ENCODE measurements around the gene DGKQ.
"Not testable (repeated sequence)": the region's sequence is repeated elsewhere in the genome, so short reads cannot be mapped to it uniquely, and the experiment has no call there.

Gene DGKQ

GRCh38 chr4:919004-919680 is 54.2 kb downstream of the DGKQ start:
- DNase-seq, result not testable (repeated sequence)

- DNase-seq, result not testable (repeated sequence)
These were observed 54.8 kb downstream of the DGKQ start for GRCh38 chr4:918591-918990.

GRCh38 chr4:917992-918391 is 55.4 kb downstream of the DGKQ start:
- DNase-seq, result no peak

GRCh38 chr4:917466-917865 is 55.9 kb downstream of the DGKQ start:
- no peak for DNase-seq

- no peak for DNase-seq
These were observed 57.8 kb downstream of the DGKQ start for GRCh38 chr4:915595-915994.

GRCh38 chr4:915041-915474 is 58.3 kb downstream of the DGKQ start:
- DNase-seq, result no peak

- no peak for DNase-seq
These were observed 58.8 kb downstream of the DGKQ start for GRCh38 chr4:914531-914930.

GRCh38 chr4:913280-913618 is 60.1 kb downstream of the DGKQ start:
- DNase-seq, result no peak

- no peak for DNase-seq
These were observed 60.7 kb downstream of the DGKQ start for GRCh38 chr4:912548-913279.

- DNase-seq, result no peak
These were observed 61.4 kb downstream of the DGKQ start for GRCh38 chr4:911871-912490.

GRCh38 chr4:911221-911751 is 62.1 kb downstream of the DGKQ start:
- no peak for DNase-seq

- no peak for DNase-seq
These were observed 62.8 kb downstream of the DGKQ start for GRCh38 chr4:910366-911091.

- DNase-seq, result no peak
These were observed 63.5 kb downstream of the DGKQ start for GRCh38 chr4:909821-910220.

- DNase-seq, result no peak
These were observed 64.2 kb downstream of the DGKQ start for GRCh38 chr4:909131-909571.
